GM13977 (cell line): ENCODE measurements around the gene EIF4G3.

Experiments used
- DNase-seq: peaks from one replicate; pipeline ENCODE4 v3.0.0; 2012; ENCODE audit warnings: low spot score
- CTCF ChIP-seq: IDR thresholded peaks from 2 replicates; pipeline ENCODE4 v1.5.1; 2012; ENCODE audit warnings: mild to moderate bottlenecking, control low read depth; ENCODE audit not compliant: insufficient read depth; ENCODE audit errors: extremely low read depth, missing control alignments
- in situ Hi-C: fragments of 300-500 bp; cut with MboI; formaldehyde crosslinking; loops from one replicate; pipeline ENCODE4 v1.12.0; 2022; ENCODE audit warnings: low sequenced_read_pairs, low pct_unique_long_range_greater_than_20kb, mixed read lengths, inconsistent platforms; ENCODE audit not compliant: unreplicated experiment

The EIF4G3 gene

GRCh38 chr1:20896826-20897225 lies 279.9 kb downstream of the EIF4G3 start:
- DNase-seq = no peak
- in situ Hi-C loops = no loop called here
- TF ChIP-seq CTCF = no peak

GRCh38 chr1:20893931-20894330 lies 282.8 kb downstream of the EIF4G3 start:
- in situ Hi-C loops = no loop called here
- no peak for DNase-seq
- TF ChIP-seq CTCF = no peak

GRCh38 chr1:20891091-20891490 lies 285.6 kb downstream of the EIF4G3 start:
- in situ Hi-C loops = no loop called here
- TF ChIP-seq CTCF = no peak
- DNase-seq = no peak

- DNase-seq = no peak
- in situ Hi-C loops = no loop called here
- TF ChIP-seq CTCF = no peak
Observed at GRCh38 chr1:20887246-20887645, 289.5 kb downstream of the EIF4G3 start.

GRCh38 chr1:20885121-20885520 lies 291.6 kb downstream of the EIF4G3 start:
- in situ Hi-C loops = no loop called here
- TF ChIP-seq CTCF = no peak
- no peak for DNase-seq

- TF ChIP-seq CTCF = no peak
- no peak for DNase-seq
- in situ Hi-C loops = no loop called here
Observed at GRCh38 chr1:20884513-20884912, 292.2 kb downstream of the EIF4G3 start.

- in situ Hi-C loops = no loop called here
- no peak for TF ChIP-seq CTCF
Observed at GRCh38 chr1:20883766-20884165, 292.9 kb downstream of the EIF4G3 start.

More at GRCh38 chr1:20883766-20884165, 292.9 kb downstream of the EIF4G3 start:
- no peak for DNase-seq
